ENCODE data around the gene SPATA18.
"Not testable (repeated sequence)": the region's sequence is repeated elsewhere in the genome, so short reads cannot be mapped to it uniquely, and the experiment has no call there.

The SPATA18 gene

GRCh38 chr4:52081216-52081615, 30.1 kb downstream of the SPATA18 start:
- no peak overlapping the region for H3K4me3 ChIP-seq (ENCODE audit: low read depth, low read length)
- no peak for DNase-seq (ENCODE audit: low read depth)
- TF ChIP-seq CTCF (IDR thresholded peaks at IDR 0.05; ENCODE audit: low read depth, low read length, missing control alignments) = no peak
- in situ Hi-C loops (cut with HindIII; ENCODE audit: low sequenced_read_pairs) = no loop called here

GRCh38 chr4:52086425-52086824, 35.3 kb downstream of the SPATA18 start:
- in situ Hi-C loops (cut with HindIII; ENCODE audit: low sequenced_read_pairs); H3K4me3 ChIP-seq (ENCODE audit: low read depth, low read length); DNase-seq (ENCODE audit: low read depth): not testable (repeated sequence)

- no peak for DNase-seq (ENCODE audit: low read depth)
- no peak overlapping the region for H3K4me3 ChIP-seq (ENCODE audit: low read depth, low read length)
- no peak for TF ChIP-seq CTCF (IDR thresholded peaks at IDR 0.05; ENCODE audit: low read depth, low read length, missing control alignments)
- in situ Hi-C loops (cut with HindIII; ENCODE audit: low sequenced_read_pairs) = no loop called here
Observed at GRCh38 chr4:52091801-52092200, 40.7 kb downstream of the SPATA18 start.

- TF ChIP-seq CTCF (IDR thresholded peaks at IDR 0.05; ENCODE audit: low read depth, low read length, missing control alignments) = no peak
- DNase-seq (ENCODE audit: low read depth) = no peak
- in situ Hi-C loops (cut with HindIII; ENCODE audit: low sequenced_read_pairs) = no loop called here
- H3K4me3 ChIP-seq (ENCODE audit: low read depth, low read length) = no peak overlapping the region
Observed at GRCh38 chr4:52093466-52093865, 42.4 kb downstream of the SPATA18 start.

- in situ Hi-C loops (cut with HindIII; ENCODE audit: low sequenced_read_pairs) = no loop called here
- no peak for TF ChIP-seq CTCF (IDR thresholded peaks at IDR 0.05; ENCODE audit: low read depth, low read length, missing control alignments)
- DNase-seq (ENCODE audit: low read depth) = no peak
- no peak overlapping the region for H3K4me3 ChIP-seq (ENCODE audit: low read depth, low read length)
Observed at GRCh38 chr4:52094376-52095145, 43.5 kb downstream of the SPATA18 start.

GRCh38 chr4:52095374-52095773, 44.3 kb downstream of the SPATA18 start:
- H3K4me3 ChIP-seq (ENCODE audit: low read depth, low read length) = no peak overlapping the region
- TF ChIP-seq CTCF (IDR thresholded peaks at IDR 0.05; ENCODE audit: low read depth, low read length, missing control alignments) = no peak
- in situ Hi-C loops (cut with HindIII; ENCODE audit: low sequenced_read_pairs) = no loop called here
- no peak for DNase-seq (ENCODE audit: low read depth)

- no peak for DNase-seq (ENCODE audit: low read depth)
- in situ Hi-C loops (cut with HindIII; ENCODE audit: low sequenced_read_pairs) = no loop called here
- no peak overlapping the region for H3K4me3 ChIP-seq (ENCODE audit: low read depth, low read length)
- TF ChIP-seq CTCF (IDR thresholded peaks at IDR 0.05; ENCODE audit: low read depth, low read length, missing control alignments) = no peak
Observed at GRCh38 chr4:52096048-52096447, 44.9 kb downstream of the SPATA18 start.

All from astrocyte of the cerebellum (primary cell).